Right lobe of liver (tissue), 4 donors: ENCODE data around the gene PPP1R37.

Source experiments
- CTCF ChIP-seq, 4 donors: fragments of 200-600 bp in 3 of 4; fragments of 450-650 bp in 1 of 4; IDR thresholded peaks; one replicate each; pipeline versions ENCODE4 v1.5.1 to v1.8.0; 2016 to 2022; ENCODE audit warnings: antibody characterized with exemption in 4 of 4, mild to moderate bottlenecking in 2 of 4
- POLR2A ChIP-seq: fragments of 450-650 bp; IDR thresholded peaks from one replicate; pipeline ENCODE4 v1.6.1; 2017; ENCODE audit warnings: antibody characterized with exemption, mild to moderate bottlenecking
- donor health status: DM: no; HTN: no; CAD: no.
- donor health status: DM: no; HTN: no; CAD: no.
- donor health status: DM: no; HTN: yes; CAD: no.

- TF ChIP-seq CTCF (IDR thresholded peaks at IDR 0.05) = no peak
- no peak for TF ChIP-seq POLR2A
Observed at GRCh38 chr19:45071969-45072790, 20.8 kb upstream of the PPP1R37 start.
